ENCODE data around the gene R3HDM1. TPM values are rescaled to one million over a fixed set of nuclear protein-coding genes. Genes with fewer than 3 reads are reported as not detected.

The R3HDM1 gene
- total and polyA plus RNA-seq, 4 donors: 5.4 to 27.8 (median 13.2) TPM

- Histone ChIP-seq H3K27me3 (ENCODE audit: control insufficient read depth in 3 of 3, insufficient read depth in 3 of 3, low read length in 2 of 3) (no peaks in the 10 kb centered on the region), H3K9me3 (ENCODE audit: control insufficient read depth in 4 of 4, insufficient read depth in 3 of 4, low read length in 3 of 4) (peaks cover 0 to 6% (median 2%) of the 10 kb centered on the region in 4 donors), H3K36me3 (ENCODE audit: control insufficient read depth in 4 of 4, insufficient read depth in 4 of 4, low read length in 4 of 4) (peaks cover 0 to 7% (median 0%) of the 10 kb centered on the region in 4 donors), H3K27ac (ENCODE audit: low read depth in 1 of 2, low read length in 1 of 2) (no peak overlapping the region), H3K9ac (ENCODE audit: insufficient read depth in 1 of 2, low read length in 2 of 2) (no peak overlapping the region), H3K4me1 (ENCODE audit: control insufficient read depth in 5 of 5, insufficient read depth in 5 of 5, low read length in 5 of 5) (no peaks in the 10 kb centered on the region), H3K4me3 (no peak overlapping the region)
- 93 to 94% methylated on average over 5 of the region's 5 CpGs for WGBS, 2 donors
- TF ChIP-seq CTCF (IDR thresholded peaks at IDR 0.05; ENCODE audit: control extremely low read depth, extremely low read depth): no peak
- ATAC-seq (ENCODE audit: insufficient read depth, low FRiP score): no peak
- DNase-seq: no peak
These were observed 20.7 kb upstream of the R3HDM1 start for GRCh38 chr2:135510577-135510976.

- Histone ChIP-seq H3K9me3 (ENCODE audit: control insufficient read depth in 4 of 4, insufficient read depth in 3 of 4, low read length in 3 of 4) (peaks cover 0 to 10% (median 2%) of the 10 kb centered on the region in 4 donors), H3K27ac (ENCODE audit: low read depth in 1 of 2, low read length in 1 of 2) (no peak overlapping the region), H3K36me3 (ENCODE audit: control insufficient read depth in 4 of 4, insufficient read depth in 4 of 4, low read length in 4 of 4) (peaks cover 0 to 7% (median 0%) of the 10 kb centered on the region in 4 donors), H3K4me1 (ENCODE audit: control insufficient read depth in 5 of 5, insufficient read depth in 5 of 5, low read length in 5 of 5) (no peaks in the 10 kb centered on the region), H3K27me3 (ENCODE audit: control insufficient read depth in 3 of 3, insufficient read depth in 3 of 3, low read length in 2 of 3) (no peaks in the 10 kb centered on the region), H3K4me3 (no peak overlapping the region), H3K9ac (ENCODE audit: insufficient read depth in 1 of 2, low read length in 2 of 2) (no peak overlapping the region)
- no peak for ATAC-seq (ENCODE audit: insufficient read depth, low FRiP score)
- WGBS, 2 donors: 96 to 99% methylated on average over 2 of the region's 2 CpGs
- no peak for TF ChIP-seq CTCF (IDR thresholded peaks at IDR 0.05; ENCODE audit: control extremely low read depth, extremely low read depth)
- no peak for DNase-seq
These were observed 19.2 kb upstream of the R3HDM1 start for GRCh38 chr2:135512099-135512498.

GRCh38 chr2:135525786-135526185 lies 5.5 kb upstream of the R3HDM1 start:
- ATAC-seq (ENCODE audit: insufficient read depth, low FRiP score) (no peak), DNase-seq (no peak)
- WGBS, 2 donors: 100% methylated on average over 1 of the region's 1 CpG
- no peaks in the 10 kb centered on the region for H3K27me3 ChIP-seq (ENCODE audit: control insufficient read depth in 3 of 3, insufficient read depth in 3 of 3, low read length in 2 of 3)
- H3K27ac ChIP-seq (ENCODE audit: low read depth in 1 of 2, low read length in 1 of 2): no peak overlapping the region
- H3K36me3 ChIP-seq (ENCODE audit: control insufficient read depth in 4 of 4, insufficient read depth in 4 of 4, low read length in 4 of 4): peaks cover 0 to 4% (median 1%) of the 10 kb centered on the region in 4 donors
- peaks cover 0 to 8% (median 0%) of the 10 kb centered on the region in 5 donors for H3K4me1 ChIP-seq (ENCODE audit: control insufficient read depth in 5 of 5, insufficient read depth in 5 of 5, low read length in 5 of 5)
- TF ChIP-seq CTCF (IDR thresholded peaks at IDR 0.05; ENCODE audit: control extremely low read depth, extremely low read depth): no peak
- H3K4me3 ChIP-seq: no peak overlapping the region
- H3K9ac ChIP-seq (ENCODE audit: insufficient read depth in 1 of 2, low read length in 2 of 2): no peak overlapping the region
- no peaks in the 10 kb centered on the region for H3K9me3 ChIP-seq (ENCODE audit: control insufficient read depth in 4 of 4, insufficient read depth in 3 of 4, low read length in 3 of 4)

GRCh38 chr2:135528006-135528405 lies 3.3 kb upstream of the R3HDM1 start:
- no peak for TF ChIP-seq CTCF (IDR thresholded peaks at IDR 0.05; ENCODE audit: control extremely low read depth, extremely low read depth)
- Histone ChIP-seq H3K4me3 (no peak overlapping the region), H3K27me3 (ENCODE audit: control insufficient read depth in 3 of 3, insufficient read depth in 3 of 3, low read length in 2 of 3) (no peaks in the 10 kb centered on the region), H3K9me3 (ENCODE audit: control insufficient read depth in 4 of 4, insufficient read depth in 3 of 4, low read length in 3 of 4) (no peaks in the 10 kb centered on the region), H3K36me3 (ENCODE audit: control insufficient read depth in 4 of 4, insufficient read depth in 4 of 4, low read length in 4 of 4) (no peaks in the 10 kb centered on the region), H3K4me1 (ENCODE audit: control insufficient read depth in 5 of 5, insufficient read depth in 5 of 5, low read length in 5 of 5) (peaks cover 0 to 13% (median 5%) of the 10 kb centered on the region in 5 donors), H3K9ac (ENCODE audit: insufficient read depth in 1 of 2, low read length in 2 of 2) (no peak overlapping the region), H3K27ac (ENCODE audit: low read depth in 1 of 2, low read length in 1 of 2) (no peak overlapping the region)
- 70 to 93% methylated on average over 3 of the region's 3 CpGs for WGBS, 2 donors
- DNase-seq (no peak), ATAC-seq (ENCODE audit: insufficient read depth, low FRiP score) (no peak)
